HepG2 (cell line): ENCODE data around the gene UBE2G2. TPM values are rescaled to one million over a fixed set of nuclear protein-coding genes. Genes with fewer than 3 reads are reported as not detected.

ENCODE experiments used
- ATAC-seq: fragments of 200-7000 bp; cut with Tn5 transposase; 3 replicates; pipeline ENCODE4 v1.9.1; 2020; ENCODE audit warnings: mild to moderate bottlenecking, moderate library complexity
- BruUV-seq: library from RNA; stranded (reverse); fragments of 400-500 nt; replicated peaks from 2 replicates; lab custom pipeline; 2021; lab: Mats Ljungman, UMichigan
- CTCF ChIA-PET: fragments of 300-600 bp; formaldehyde crosslinking; extraction: SDS; loops from one replicate; lab custom pipeline; 2021; ENCODE audit warnings: low total read pairs, inconsistent platforms, low intra/inter-chr PET ratio; lab: Yijun Ruan, JAX
- POLR2A ChIA-PET: fragments of 350-600 bp; sonication (Branson Sonifier 250); formaldehyde crosslinking; loops from one replicate; lab custom pipeline; 2020; ENCODE audit warnings: antibody characterized with exemption, inconsistent platforms; lab: Yijun Ruan, JAX
- DNase-seq: peaks from one replicate; pipeline ENCODE4 v3.0.0-alpha.2; 2015; ENCODE audit warnings: low spot score
- FAIRE-seq: peaks from 3 replicates; lab custom pipeline; 2011; peaks lifted over from hg19 to GRCh38; lab: Jason Lieb, UNC
- H2AFZ ChIP-seq: one replicate; pipeline ENCODE4 v1.6.1; 2011; ENCODE audit warnings: low read length, inconsistent platforms
- H3K27ac ChIP-seq: fragments of 300-600 bp; 3 replicates; pipeline ENCODE4 v1.8.0; 2011; ENCODE audit warnings: mixed run types, mild to moderate bottlenecking, mixed read lengths, low read length, inconsistent platforms; ENCODE audit not compliant: insufficient read depth; ENCODE audit errors: extremely low read length
- H3K27me3 ChIP-seq, 2 experiments: fragments of 200-600 bp in 1 of 2; 2 replicates in 1 of 2; 3 replicates in 1 of 2; pipeline versions ENCODE4 v1.6.0 to v1.8.0; 2011; ENCODE audit warnings: low read length in 2 of 2, mild to moderate bottlenecking in 2 of 2, moderate library complexity in 2 of 2, inconsistent platforms in 1 of 2; ENCODE audit not compliant: insufficient read depth in 2 of 2, control insufficient read depth in 1 of 2
- H3K36me3 ChIP-seq, 2 experiments: fragments of 200-600 bp in 1 of 2; replicated peaks in 1 of 2; 2 replicates in 1 of 2; 3 replicates in 1 of 2; pipeline versions ENCODE4 v1.5.1 to v1.8.0; 2011; ENCODE audit warnings: low read length in 2 of 2, inconsistent platforms in 1 of 2; ENCODE audit not compliant: insufficient read depth in 2 of 2, control insufficient read depth in 1 of 2
- H3K4me1 ChIP-seq: 2 replicates; pipeline ENCODE4 v1.5.1; 2012; ENCODE audit warnings: low read length, inconsistent platforms; ENCODE audit not compliant: insufficient read depth
- H3K4me2 ChIP-seq: 2 replicates; pipeline ENCODE4 v1.6.0; 2011; ENCODE audit warnings: low read depth, low read length, inconsistent platforms
- H3K4me3 ChIP-seq, 3 experiments: fragments of 200-600 bp in 1 of 3; sonication (generic), shearing (Covaris generic) in 1 of 3; replicated peaks in 1 of 3; 2 replicates each; pipeline ENCODE4 v1.5.1; 2011 to 2016; ENCODE audit warnings: low read length in 3 of 3, inconsistent platforms in 2 of 3, low read depth in 2 of 3, mild to moderate bottlenecking in 2 of 3, control low read depth in 1 of 3, mixed read lengths in 1 of 3; ENCODE audit not compliant: insufficient read depth in 1 of 3
- H3K79me2 ChIP-seq: one replicate; pipeline ENCODE4 v1.6.1; 2011; ENCODE audit warnings: low read length, inconsistent platforms; ENCODE audit not compliant: insufficient read depth
- H3K9ac ChIP-seq: 2 replicates; pipeline ENCODE4 v1.6.0; 2011; ENCODE audit warnings: mild to moderate bottlenecking, low read depth, low read length, inconsistent platforms; ENCODE audit not compliant: insufficient read depth
- H3K9me3 ChIP-seq: 2 replicates; pipeline ENCODE4 v1.5.1; 2012; ENCODE audit warnings: mild to moderate bottlenecking, low read length
- H4K20me1 ChIP-seq: 2 replicates; pipeline ENCODE4 v1.6.0; 2011; ENCODE audit warnings: inconsistent platforms, mild to moderate bottlenecking, low read length, moderate library complexity; ENCODE audit not compliant: insufficient read depth
- ASH2L ChIP-seq: fragments of 300-600, 200-600 bp; sonication (generic); IDR thresholded peaks from 2 replicates; pipeline ENCODE4 v1.7.0; 2017; ENCODE audit warnings: low read depth, mild to moderate bottlenecking, moderate library complexity, mixed read lengths, low read length; ENCODE audit not compliant: insufficient read length
- HOXA7 ChIP-seq: sonication (generic); formaldehyde crosslinking; IDR thresholded peaks from 2 replicates; pipeline ENCODE4 v1.8.1; 2022; ENCODE audit warnings: mild to moderate bottlenecking, missing genetic modification reagents, moderate library complexity
- PITX1 ChIP-seq: sonication (generic); formaldehyde crosslinking; IDR thresholded peaks from 2 replicates; pipeline ENCODE4 v1.5.1; 2020; ENCODE audit warnings: mild to moderate bottlenecking, missing genetic modification reagents
- RXRB ChIP-seq: IDR thresholded peaks from 2 replicates; pipeline ENCODE4 v1.6.1; 2016; ENCODE audit warnings: borderline replicate concordance, missing genetic modification reagents, missing compliant biosample characterization
- SAP130 ChIP-seq: IDR thresholded peaks from 2 replicates; pipeline ENCODE4 v1.6.1; 2016; ENCODE audit warnings: low read depth
- SRF ChIP-seq: IDR thresholded peaks from 2 replicates; pipeline ENCODE4 v1.6.1; 2011; ENCODE audit warnings: mild to moderate bottlenecking, low read depth, low read length, moderate library complexity
- ZNF629 ChIP-seq: sonication (generic); formaldehyde crosslinking; conservative IDR thresholded peaks from 2 replicates; pipeline ENCODE4 v1.5.0; 2020; ENCODE audit warnings: missing genetic modification reagents
- WGBS: methylation state at CpG from one replicate; pipeline ENCODE4 v1.1.6; 2017; ENCODE audit warnings: low lambda C conversion rate; 5-methylcytosine and 5-hydroxymethylcytosine counted together
- in situ Hi-C: cut with HindIII; loops from 2 replicates; pipeline ENCODE4 v1.10.0; 2017; ENCODE audit warnings: low pct_unique_long_range_greater_than_20kb; ENCODE audit not compliant: extremely low pct_ligation_motif_present
- intact Hi-C: fragments of 100-400 bp; cut with micrococcal nuclease; formaldehyde crosslinking; loops from one replicate; pipeline ENCODE4 v1.10.0; 2022; ENCODE audit not compliant: unreplicated experiment
- polyA plus RNA-seq, 8 experiments: library from polyadenylated mRNA; depleted of rRNA in 3 of 8; stranded (reverse) in 7 of 8; unstranded in 1 of 8; fragments of >200 nt; fragmentation: Illumina TruSeq in 4 of 8; extraction: Trizol in 4 of 8; gene quantifications; 2 replicates each; pipeline versions ENCODE4 v1.2.1 to v1.2.3, GENCODE V29; 2011 to 2016; ENCODE audit warnings: low read depth in 4 of 8, missing spikeins in 1 of 8, mixed read lengths in 1 of 8; ENCODE audit not compliant: insufficient read depth in 1 of 8
- total RNA-seq, 5 experiments: library from RNA; depleted of rRNA; stranded (reverse); fragments of >200 nt; fragmentation: Illumina TruSeq; extraction: Trizol; gene quantifications; 2 replicates each; pipeline ENCODE4 v1.2.3, GENCODE V29; 2016; ENCODE audit warnings: low read depth in 1 of 5
- TF ChIP-seq, protein P1 (sequence below): sonication (generic); formaldehyde crosslinking; IDR thresholded peaks from 2 replicates; pipeline ENCODE4 v1.5.0; 2020; ENCODE audit warnings: mild to moderate bottlenecking, missing genetic modification reagents, borderline replicate concordance
- TF ChIP-seq, protein P2 (sequence below): sonication (generic); formaldehyde crosslinking; IDR thresholded peaks from 2 replicates; pipeline ENCODE4; 2020; ENCODE audit warnings: missing genetic modification reagents, mild to moderate bottlenecking, borderline replicate concordance
- TF ChIP-seq, protein P3 (sequence below): sonication (generic); formaldehyde crosslinking; IDR thresholded peaks from 2 replicates; pipeline ENCODE4 v1.4.0; 2020; ENCODE audit warnings: missing genetic modification reagents

Gene UBE2G2
- total and polyA plus RNA-seq, 2 of the 13 experiments (the other 11 are each of a cell fraction or from before 2014, with no cell fraction given), result 55.4 to 92.0 TPM

DNA sequence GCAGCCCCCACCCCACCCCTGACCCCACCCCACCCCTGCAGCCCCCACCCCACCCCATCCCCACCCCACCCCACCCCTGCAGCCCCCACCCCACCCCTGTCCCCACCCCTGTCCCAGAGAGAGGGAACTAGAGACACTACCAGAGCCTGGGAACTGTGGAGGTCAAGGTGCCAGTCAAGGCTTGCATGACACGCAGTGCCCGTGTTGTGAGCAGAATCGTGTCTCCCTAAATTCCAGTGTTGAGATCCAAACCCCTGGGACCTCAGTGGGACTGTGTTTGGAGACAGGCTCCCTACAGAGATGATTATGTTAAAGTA lies 34.7 kb upstream of the UBE2G2 start (continued):
- TF ChIP-seq, protein P1, sequence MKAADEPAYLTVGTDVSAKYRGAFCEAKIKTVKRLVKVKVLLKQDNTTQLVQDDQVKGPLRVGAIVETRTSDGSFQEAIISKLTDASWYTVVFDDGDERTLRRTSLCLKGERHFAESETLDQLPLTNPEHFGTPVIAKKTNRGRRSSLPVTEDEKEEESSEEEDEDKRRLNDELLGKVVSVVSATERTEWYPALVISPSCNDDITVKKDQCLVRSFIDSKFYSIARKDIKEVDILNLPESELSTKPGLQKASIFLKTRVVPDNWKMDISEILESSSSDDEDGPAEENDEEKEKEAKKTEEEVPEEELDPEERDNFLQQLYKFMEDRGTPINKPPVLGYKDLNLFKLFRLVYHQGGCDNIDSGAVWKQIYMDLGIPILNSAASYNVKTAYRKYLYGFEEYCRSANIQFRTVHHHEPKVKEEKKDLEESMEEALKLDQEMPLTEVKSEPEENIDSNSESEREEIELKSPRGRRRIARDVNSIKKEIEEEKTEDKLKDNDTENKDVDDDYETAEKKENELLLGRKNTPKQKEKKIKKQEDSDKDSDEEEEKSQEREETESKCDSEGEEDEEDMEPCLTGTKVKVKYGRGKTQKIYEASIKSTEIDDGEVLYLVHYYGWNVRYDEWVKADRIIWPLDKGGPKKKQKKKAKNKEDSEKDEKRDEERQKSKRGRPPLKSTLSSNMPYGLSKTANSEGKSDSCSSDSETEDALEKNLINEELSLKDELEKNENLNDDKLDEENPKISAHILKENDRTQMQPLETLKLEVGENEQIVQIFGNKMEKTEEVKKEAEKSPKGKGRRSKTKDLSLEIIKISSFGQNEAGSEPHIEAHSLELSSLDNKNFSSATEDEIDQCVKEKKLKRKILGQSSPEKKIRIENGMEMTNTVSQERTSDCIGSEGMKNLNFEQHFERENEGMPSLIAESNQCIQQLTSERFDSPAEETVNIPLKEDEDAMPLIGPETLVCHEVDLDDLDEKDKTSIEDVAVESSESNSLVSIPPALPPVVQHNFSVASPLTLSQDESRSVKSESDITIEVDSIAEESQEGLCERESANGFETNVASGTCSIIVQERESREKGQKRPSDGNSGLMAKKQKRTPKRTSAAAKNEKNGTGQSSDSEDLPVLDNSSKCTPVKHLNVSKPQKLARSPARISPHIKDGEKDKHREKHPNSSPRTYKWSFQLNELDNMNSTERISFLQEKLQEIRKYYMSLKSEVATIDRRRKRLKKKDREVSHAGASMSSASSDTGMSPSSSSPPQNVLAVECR, result no peak
- TF ChIP-seq, protein P2, sequence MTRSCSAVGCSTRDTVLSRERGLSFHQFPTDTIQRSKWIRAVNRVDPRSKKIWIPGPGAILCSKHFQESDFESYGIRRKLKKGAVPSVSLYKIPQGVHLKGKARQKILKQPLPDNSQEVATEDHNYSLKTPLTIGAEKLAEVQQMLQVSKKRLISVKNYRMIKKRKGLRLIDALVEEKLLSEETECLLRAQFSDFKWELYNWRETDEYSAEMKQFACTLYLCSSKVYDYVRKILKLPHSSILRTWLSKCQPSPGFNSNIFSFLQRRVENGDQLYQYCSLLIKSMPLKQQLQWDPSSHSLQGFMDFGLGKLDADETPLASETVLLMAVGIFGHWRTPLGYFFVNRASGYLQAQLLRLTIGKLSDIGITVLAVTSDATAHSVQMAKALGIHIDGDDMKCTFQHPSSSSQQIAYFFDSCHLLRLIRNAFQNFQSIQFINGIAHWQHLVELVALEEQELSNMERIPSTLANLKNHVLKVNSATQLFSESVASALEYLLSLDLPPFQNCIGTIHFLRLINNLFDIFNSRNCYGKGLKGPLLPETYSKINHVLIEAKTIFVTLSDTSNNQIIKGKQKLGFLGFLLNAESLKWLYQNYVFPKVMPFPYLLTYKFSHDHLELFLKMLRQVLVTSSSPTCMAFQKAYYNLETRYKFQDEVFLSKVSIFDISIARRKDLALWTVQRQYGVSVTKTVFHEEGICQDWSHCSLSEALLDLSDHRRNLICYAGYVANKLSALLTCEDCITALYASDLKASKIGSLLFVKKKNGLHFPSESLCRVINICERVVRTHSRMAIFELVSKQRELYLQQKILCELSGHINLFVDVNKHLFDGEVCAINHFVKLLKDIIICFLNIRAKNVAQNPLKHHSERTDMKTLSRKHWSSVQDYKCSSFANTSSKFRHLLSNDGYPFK (CRISPR knock-in tag), result no peak
- no peak for TF ChIP-seq RXRB (CRISPR knock-in tag)
- TF ChIP-seq, all 625 proteins: peak for 0

DNA sequence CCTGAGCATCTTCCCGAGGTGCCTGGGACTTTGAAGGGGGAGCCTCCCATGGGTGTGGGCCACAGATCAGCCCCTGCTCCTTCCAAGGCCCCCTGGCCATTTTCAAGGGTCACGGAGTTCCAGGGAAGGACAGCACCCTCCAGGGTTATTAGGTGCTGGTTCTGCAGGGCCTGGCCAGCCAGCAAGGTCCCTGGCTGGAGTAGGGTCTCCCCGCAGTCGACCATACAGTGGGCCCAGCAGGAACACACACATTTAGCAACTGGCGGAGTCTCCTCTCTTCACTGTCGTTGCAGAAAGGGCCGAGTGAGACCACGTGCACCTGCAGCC lies 34.0 kb upstream of the UBE2G2 start:
- no peak for ATAC-seq
- peaks cover 40% of the 10 kb centered on the region for H3K4me1 ChIP-seq
- H3K27me3 ChIP-seq, result peaks cover 5 to 29% of the 10 kb centered on the region in 2 experiments; a peak in 4 of 5 replicates
- H3K9me3 ChIP-seq, result no peaks in the 10 kb centered on the region
- no peak overlapping the region for H3K4me2 ChIP-seq
- no TSS peak for BruUV-seq
- no peak overlapping the region for H3K4me3 ChIP-seq
- ChIA-PET CTCF (no interaction called here), POLR2A (no interaction called here)
- intact Hi-C loops, result no loop called here
- H3K36me3 ChIP-seq, result no peaks in the 10 kb centered on the region
- H4K20me1 ChIP-seq, result no peaks in the 10 kb centered on the region
- no peaks in the 10 kb centered on the region for H3K79me2 ChIP-seq
- FAIRE-seq, result no peak
- H2AFZ ChIP-seq, result no peak overlapping the region
- WGBS, result 50% methylated on average over 2 of the region's 8 CpGs
- no peak overlapping the region for H3K9ac ChIP-seq
- in situ Hi-C loops, result no loop called here
- H3K27ac ChIP-seq, result no peak overlapping the region
- no peak for DNase-seq
- TF ChIP-seq ZNF629 (no peak), HOXA7 (CRISPR knock-in tag) (no peak), SRF (no peak), PITX1 (CRISPR knock-in tag) (no peak), ASH2L (no peak), SAP130 (no peak)
- TF ChIP-seq, protein P3, sequence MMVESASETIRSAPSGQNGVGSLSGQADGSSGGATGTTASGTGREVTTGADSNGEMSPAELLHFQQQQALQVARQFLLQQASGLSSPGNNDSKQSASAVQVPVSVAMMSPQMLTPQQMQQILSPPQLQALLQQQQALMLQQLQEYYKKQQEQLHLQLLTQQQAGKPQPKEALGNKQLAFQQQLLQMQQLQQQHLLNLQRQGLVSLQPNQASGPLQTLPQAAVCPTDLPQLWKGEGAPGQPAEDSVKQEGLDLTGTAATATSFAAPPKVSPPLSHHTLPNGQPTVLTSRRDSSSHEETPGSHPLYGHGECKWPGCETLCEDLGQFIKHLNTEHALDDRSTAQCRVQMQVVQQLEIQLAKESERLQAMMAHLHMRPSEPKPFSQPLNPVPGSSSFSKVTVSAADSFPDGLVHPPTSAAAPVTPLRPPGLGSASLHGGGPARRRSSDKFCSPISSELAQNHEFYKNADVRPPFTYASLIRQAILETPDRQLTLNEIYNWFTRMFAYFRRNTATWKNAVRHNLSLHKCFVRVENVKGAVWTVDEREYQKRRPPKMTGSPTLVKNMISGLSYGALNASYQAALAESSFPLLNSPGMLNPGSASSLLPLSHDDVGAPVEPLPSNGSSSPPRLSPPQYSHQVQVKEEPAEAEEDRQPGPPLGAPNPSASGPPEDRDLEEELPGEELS, result no peak
